OCI-LY3 (cell line): ENCODE measurements around the gene OVOL2.

Experiments used
- CTCF ChIP-seq: fragments of 200-600, 300-600 bp; sonication (generic); IDR thresholded peaks from 2 replicates; pipeline ENCODE4 v1.5.1; 2014; ENCODE audit warnings: antibody characterized with exemption, low read length, low read depth
- EZH2phosphoT487 ChIP-seq: fragments of 200-600 bp; shearing (Covaris generic); IDR thresholded peaks from 2 replicates; pipeline ENCODE4 v1.6.1; 2018; ENCODE audit warnings: antibody characterized with exemption, mixed run types, low read depth

- TF ChIP-seq CTCF (no peak), EZH2phosphoT487 (no peak)
Observed at GRCh38 chr20:18034039-18034438, 23.7 kb downstream of the OVOL2 start.
